ENCODE data around the gene ARFGAP2. TPM values are rescaled to one million over a fixed set of nuclear protein-coding genes. Genes with fewer than 3 reads are reported as not detected.
A peak's percentile ranks its signal among the peaks of the same experiment; 100 is the strongest.
"Not testable (repeated sequence)": the region's sequence is repeated elsewhere in the genome, so short reads cannot be mapped to it uniquely, and the experiment has no call there.

ARFGAP2 gene
- total and polyA plus RNA-seq, 9 donors: 41.5 to 94.9 (median 74.2) TPM

- TF ChIP-seq POLR2A (IDR thresholded peaks at IDR 0.05) (no peak), EP300 (IDR thresholded peaks at IDR 0.05) (no peak), CTCF (IDR thresholded peaks at IDR 0.05) (no peak)
- no peaks in the 10 kb centered on the region for H3K27me3 ChIP-seq
- intact Hi-C loops (cut with DNase I): no loop called here
- no peak overlapping the region for H3K4me3 ChIP-seq
- WGBS, 3 donors: 85 to 90% (median 90%) methylated on average over 7 of the region's 7 CpGs
- H3K4me1 ChIP-seq (ENCODE audit: insufficient read depth): no peaks in the 10 kb centered on the region
- DNase-seq: no peak
- H3K27ac ChIP-seq: no peak overlapping the region
- no peaks in the 10 kb centered on the region for H3K36me3 ChIP-seq
- H3K9me3 ChIP-seq: no peaks in the 10 kb centered on the region
Measured at GRCh38 chr11:47125083-47125482, 51.6 kb downstream of the ARFGAP2 start.

- DNase-seq: no peak
- no peaks in the 10 kb centered on the region for H3K9me3 ChIP-seq
- intact Hi-C loops (cut with DNase I): no loop called here
- no peak overlapping the region for H3K4me3 ChIP-seq
- no peaks in the 10 kb centered on the region for H3K36me3 ChIP-seq
- no peaks in the 10 kb centered on the region for H3K27me3 ChIP-seq
- no peaks in the 10 kb centered on the region for H3K4me1 ChIP-seq (ENCODE audit: insufficient read depth)
- H3K27ac ChIP-seq: no peak overlapping the region
- 80 to 85% (median 84%) methylated on average over 1 of the region's 1 CpG for WGBS, 3 donors
- no peak for TF ChIP-seq CTCF (IDR thresholded peaks at IDR 0.05)
- no peak for TF ChIP-seq EP300 (IDR thresholded peaks at IDR 0.05)
- TF ChIP-seq POLR2A (IDR thresholded peaks at IDR 0.05): no peak
Measured at GRCh38 chr11:47124675-47125074, 52.0 kb downstream of the ARFGAP2 start.

GRCh38 chr11:47123094-47123493, 53.6 kb downstream of the ARFGAP2 start:
- no peak for DNase-seq
- Histone ChIP-seq H3K27ac (no peak overlapping the region), H3K4me3 (no peak overlapping the region), H3K36me3 (no peaks in the 10 kb centered on the region), H3K27me3 (no peaks in the 10 kb centered on the region), H3K9me3 (no peaks in the 10 kb centered on the region), H3K4me1 (ENCODE audit: insufficient read depth) (no peaks in the 10 kb centered on the region)
- intact Hi-C loops (cut with DNase I): no loop called here
- TF ChIP-seq CTCF (IDR thresholded peaks at IDR 0.05) (no peak), POLR2A (IDR thresholded peaks at IDR 0.05) (no peak), EP300 (IDR thresholded peaks at IDR 0.05) (no peak)
- WGBS, 3 donors: 53 to 69% (median 59%) methylated on average over 2 of the region's 2 CpGs

GRCh38 chr11:47121731-47122130, 54.9 kb downstream of the ARFGAP2 start:
- no peak overlapping the region for H3K27ac ChIP-seq
- DNase-seq: no peak
- TF ChIP-seq CTCF (IDR thresholded peaks at IDR 0.05) (no peak), POLR2A (IDR thresholded peaks at IDR 0.05) (no peak), EP300 (IDR thresholded peaks at IDR 0.05) (no peak)
- H3K9me3 ChIP-seq: no peaks in the 10 kb centered on the region
- no peak overlapping the region for H3K4me3 ChIP-seq
- no peaks in the 10 kb centered on the region for H3K36me3 ChIP-seq
- no peaks in the 10 kb centered on the region for H3K27me3 ChIP-seq
- WGBS, 3 donors: 72 to 81% (median 76%) methylated on average over 2 of the region's 2 CpGs
- intact Hi-C loops (cut with DNase I): no loop called here
- H3K4me1 ChIP-seq (ENCODE audit: insufficient read depth): no peaks in the 10 kb centered on the region

GRCh38 chr11:47121056-47121455, 55.6 kb downstream of the ARFGAP2 start:
- Histone ChIP-seq H3K27me3 (no peaks in the 10 kb centered on the region), H3K4me3 (no peak overlapping the region), H3K27ac (no peak overlapping the region), H3K36me3 (no peaks in the 10 kb centered on the region), H3K9me3 (no peaks in the 10 kb centered on the region), H3K4me1 (ENCODE audit: insufficient read depth) (no peaks in the 10 kb centered on the region)
- 48 to 70% (median 57%) methylated on average over 2 of the region's 2 CpGs for WGBS, 3 donors
- TF ChIP-seq POLR2A (IDR thresholded peaks at IDR 0.05) (no peak), EP300 (IDR thresholded peaks at IDR 0.05) (no peak), CTCF (IDR thresholded peaks at IDR 0.05) (no peak)
- no peak for DNase-seq
- intact Hi-C loops (cut with DNase I): no loop called here

GRCh38 chr11:47118958-47119688, 57.6 kb downstream of the ARFGAP2 start:
- intact Hi-C loops (cut with DNase I); H3K27me3 ChIP-seq; H3K36me3 ChIP-seq; H3K27ac ChIP-seq; H3K4me1 ChIP-seq (ENCODE audit: insufficient read depth); H3K4me3 ChIP-seq; H3K9me3 ChIP-seq: not testable (repeated sequence)
- 87 to 92% (median 89%) methylated on average over 20 of the region's 20 CpGs for WGBS, 3 donors
- peak in 1 of 5 donors; percentile 20 for DNase-seq
